Adrenal gland (tissue), 12 donors: Measurements from ENCODE around the gene TACC2. TPM values are rescaled to one million over a fixed set of nuclear protein-coding genes. Genes with fewer than 3 reads are reported as not detected.
"Not testable (repeated sequence)": the region's sequence is repeated elsewhere in the genome, so short reads cannot be mapped to it uniquely, and the experiment has no call there.

Experiments used
- DNase-seq, 7 donors: peaks; one replicate each; pipeline ENCODE4 v3.0.0-alpha.2; 2019 to 2020
- H3K27ac ChIP-seq, 5 donors: fragments of 200-600 bp; sonication (generic) in 4 of 5; 1 replicate in 3 of 5; 2 replicates in 2 of 5; pipeline versions ENCODE4 v1.5.1 to v1.8.0; 2016 to 2020; ENCODE audit warnings: mild to moderate bottlenecking in 1 of 5
- H3K27me3 ChIP-seq: fragments of 200-600 bp; 2 replicates; pipeline ENCODE4 v1.8.0; 2021
- H3K36me3 ChIP-seq, 2 donors: fragments of 200-600 bp; replicated peaks in 1 of 2; 1 replicate in 1 of 2; 2 replicates in 1 of 2; pipeline versions ENCODE4 v1.5.1 to v1.8.0; 2018 to 2022
- H3K4me1 ChIP-seq, 2 donors: fragments of 200-600 bp; replicated peaks in 1 of 2; 1 replicate in 1 of 2; 2 replicates in 1 of 2; pipeline versions ENCODE4 v1.5.1 to v1.8.0; 2018 to 2021
- H3K4me3 ChIP-seq, 4 donors: fragments of 200-600 bp; sonication (generic) in 3 of 4; one replicate each; pipeline ENCODE4 v1.5.1; 2016 to 2018
- H3K9me3 ChIP-seq, 3 donors: fragments of 200-600 bp; sonication (generic) in 1 of 3; replicated peaks in 1 of 3; 1 replicate in 2 of 3; 2 replicates in 1 of 3; pipeline versions ENCODE4 v1.5.1 to v1.8.0; 2016 to 2021
- CTCF ChIP-seq, 6 experiments: fragments of 450-650 bp in 4 of 6; fragments of 200-600 bp in 2 of 6; sonication (generic) in 1 of 6; IDR thresholded peaks; 1 replicate in 5 of 6; 2 replicates in 1 of 6; pipeline versions ENCODE4 v1.5.1 to v1.8.0; 2016 to 2021; ENCODE audit warnings: antibody characterized with exemption in 6 of 6, mild to moderate bottlenecking in 2 of 6, moderate library complexity in 1 of 6
- POLR2A ChIP-seq, 2 donors: fragments of 450-650 bp; IDR thresholded peaks; one replicate each; pipeline ENCODE4 v1.6.1; 2017; ENCODE audit warnings: antibody characterized with exemption in 2 of 2, mild to moderate bottlenecking in 2 of 2, moderate library complexity in 1 of 2
- WGBS, 4 donors: extraction: QIAGEN DNeasy Blood & Tissue Kit in 2 of 4; methylation state at CpG; one replicate each; pipeline versions ENCODE4 v1.1.5 to v1.1.7; 2013 to 2017; 5-methylcytosine and 5-hydroxymethylcytosine counted together
- intact Hi-C, 2 donors: fragments of 100-400 bp; cut with DNase I; formaldehyde crosslinking; loops; one replicate each; pipeline versions ENCODE4 v1.14.1 to v1.15.0; 2022 to 2023
- polyA plus RNA-seq, 3 donors: library from polyadenylated mRNA; stranded (reverse); fragments of 200-250 nt in 2 of 3; fragments of 350-450 nt in 1 of 3; fragmentation: Illumina TruSeq in 1 of 3; extraction: RNeasy Lipid Tissue Mini Kit (QIAGEN cat#74804) in 1 of 3; gene quantifications; one replicate each; pipeline ENCODE4 v1.2.3, GENCODE V29; 2013 to 2014
- total RNA-seq, 9 donors: library from RNA; depleted of rRNA in 4 of 9; stranded (reverse); fragments of >200 nt in 4 of 9; fragments of 120-200 nt in 1 of 9; fragmentation: NEBNext Ultra II Directional in 1 of 9; extraction: Animal tissue kit (Norgen Biotek cat#: 25700) in 1 of 9; gene quantifications; one replicate each; pipeline versions ENCODE4 v1.1.0 to v1.2.4, GENCODE V29; 2013 to 2023
- donor health status: healthy with polysubstance abuse.
- donor health status: Bipolar disorder and iron deficiency.
- donor health status: DM: yes; HTN: yes; CAD: no.
- donor health status: DM: no; HTN: no; CAD: no.
- donor health status: DM: no; HTN: no; CAD: no.
- donor health status: DM: yes; HTN: yes; CAD: no.

TACC2 gene
- total and polyA plus RNA-seq, 12 donors, result 11.3 to 45.7 (median 26.3) TPM

GRCh38 chr10:121956111-121957061, 32.6 kb upstream of the TACC2 start:
- TF ChIP-seq POLR2A (IDR thresholded peaks at IDR 0.05) (no peak), CTCF (IDR thresholded peaks at IDR 0.05) (no peak)
- H3K27me3 ChIP-seq, result no peaks in the 10 kb centered on the region
- no peak for DNase-seq
- H3K4me3 ChIP-seq, result no peak overlapping the region
- no peak overlapping the region for H3K27ac ChIP-seq
- WGBS, 4 donors, result 80 to 84% (median 82%) methylated on average over 7 of the region's 7 CpGs
- H3K9me3 ChIP-seq, result no peaks in the 10 kb centered on the region
- intact Hi-C loops, result no loop called here
- peaks cover 0 to 25% of the 10 kb centered on the region in 2 donors for H3K36me3 ChIP-seq
- H3K4me1 ChIP-seq, result no peaks in the 10 kb centered on the region

- WGBS, 4 donors, result 89 to 96% (median 94%) methylated on average over 3 of the region's 3 CpGs
- Histone ChIP-seq H3K4me3 (no peak overlapping the region), H3K4me1 (no peaks in the 10 kb centered on the region), H3K9me3 (no peaks in the 10 kb centered on the region), H3K27me3 (no peaks in the 10 kb centered on the region), H3K27ac (no peak overlapping the region), H3K36me3 (peaks cover 0 to 25% of the 10 kb centered on the region in 2 donors)
- intact Hi-C loops, result no loop called here
- no peak for DNase-seq
- TF ChIP-seq CTCF (IDR thresholded peaks at IDR 0.05) (no peak), POLR2A (IDR thresholded peaks at IDR 0.05) (no peak)
These were observed 29.3 kb upstream of the TACC2 start for GRCh38 chr10:121959671-121960070.

GRCh38 chr10:121961456-121961855, 27.5 kb upstream of the TACC2 start:
- H3K36me3 ChIP-seq, result peaks cover 0 to 38% of the 10 kb centered on the region in 2 donors
- DNase-seq, result no peak
- intact Hi-C loops, result no loop called here
- H3K4me3 ChIP-seq, result no peak overlapping the region
- no peaks in the 10 kb centered on the region for H3K9me3 ChIP-seq
- no peak for TF ChIP-seq CTCF (IDR thresholded peaks at IDR 0.05)
- TF ChIP-seq POLR2A (IDR thresholded peaks at IDR 0.05), result no peak
- 89 to 100% (median 94%) methylated on average over 2 of the region's 2 CpGs for WGBS, 4 donors
- H3K4me1 ChIP-seq, result no peaks in the 10 kb centered on the region
- no peak overlapping the region for H3K27ac ChIP-seq
- no peaks in the 10 kb centered on the region for H3K27me3 ChIP-seq

GRCh38 chr10:121965996-121966395, 23.0 kb upstream of the TACC2 start:
- DNase-seq, result no peak
- 91 to 96% (median 94%) methylated on average over 3 of the region's 3 CpGs for WGBS, 4 donors
- intact Hi-C loops, result no loop called here
- Histone ChIP-seq H3K4me3 (no peak overlapping the region), H3K9me3 (no peaks in the 10 kb centered on the region), H3K27me3 (no peaks in the 10 kb centered on the region), H3K4me1 (no peaks in the 10 kb centered on the region), H3K36me3 (peaks cover 0 to 51% of the 10 kb centered on the region in 2 donors), H3K27ac (no peak overlapping the region)
- TF ChIP-seq POLR2A (IDR thresholded peaks at IDR 0.05) (no peak), CTCF (IDR thresholded peaks at IDR 0.05) (no peak)

- H3K9me3 ChIP-seq, H3K27ac ChIP-seq, H3K27me3 ChIP-seq, intact Hi-C loops, H3K4me3 ChIP-seq: not testable (repeated sequence)
- peak in 6 of 7 donors; percentile 24 to 50 (median 33) for DNase-seq
- Histone ChIP-seq H3K36me3 (peaks cover 0 to 51% of the 10 kb centered on the region in 2 donors), H3K4me1 (peaks cover 6 to 11% of the 10 kb centered on the region in 2 donors)
- 82 to 94% (median 83%) methylated on average over 8 of the region's 8 CpGs for WGBS, 4 donors
These were observed 19.9 kb upstream of the TACC2 start for GRCh38 chr10:121969086-121969485.
